Measurements from ENCODE around the gene NT5DC3.

The NT5DC3 gene

DNA sequence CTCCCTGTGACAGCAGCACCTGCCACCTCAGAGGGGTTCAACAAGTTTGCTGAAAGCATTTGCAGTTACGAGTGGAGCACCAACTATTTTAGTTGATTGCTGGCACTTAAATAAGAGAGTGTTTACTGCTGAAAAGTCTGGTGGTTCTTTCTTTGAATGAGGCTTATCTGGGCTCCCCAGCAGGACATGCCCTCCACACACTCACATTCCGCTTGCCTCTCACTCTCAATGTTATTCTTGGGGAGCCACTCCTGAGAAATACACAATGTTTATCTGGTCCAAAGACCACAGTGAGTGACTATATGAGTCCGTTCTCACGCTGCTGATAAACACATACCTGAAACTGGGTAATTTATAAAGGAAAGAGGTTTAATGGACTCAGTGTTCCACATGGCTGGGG lies 31.9 kb downstream of the NT5DC3 start:
- no peak for DNase-seq (ENCODE audit: low read depth)

GRCh38 chr12:103808239-103808880 lies 32.7 kb downstream of the NT5DC3 start:
- no peak for DNase-seq (ENCODE audit: low read depth)

- no peak for DNase-seq (ENCODE audit: low read depth)
Observed at GRCh38 chr12:103807561-103808238, 33.3 kb downstream of the NT5DC3 start.

DNA sequence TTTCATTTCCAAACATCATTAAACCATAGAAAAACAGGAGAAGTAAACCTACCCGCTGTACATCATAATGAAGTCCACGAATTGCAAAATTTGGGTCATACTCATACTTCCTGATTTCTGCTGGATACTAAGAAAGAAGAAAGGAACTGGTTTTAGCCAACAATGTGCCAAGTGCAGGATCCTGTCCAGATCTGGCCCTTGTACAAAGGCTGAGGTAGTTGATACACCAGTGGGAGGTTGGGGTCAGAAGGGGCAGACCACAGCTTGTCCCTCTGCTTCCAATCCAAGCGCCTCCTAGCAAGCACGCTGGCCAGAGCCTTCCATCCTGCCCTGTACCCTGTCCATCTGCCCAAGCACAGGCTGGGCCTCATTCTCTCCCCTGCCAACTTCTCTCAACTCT lies 34.2 kb downstream of the NT5DC3 start:
- no peak for DNase-seq (ENCODE audit: low read depth)

- no peak for DNase-seq (ENCODE audit: low read depth)
Observed at GRCh38 chr12:103805655-103806360, 35.2 kb downstream of the NT5DC3 start.

DNA sequence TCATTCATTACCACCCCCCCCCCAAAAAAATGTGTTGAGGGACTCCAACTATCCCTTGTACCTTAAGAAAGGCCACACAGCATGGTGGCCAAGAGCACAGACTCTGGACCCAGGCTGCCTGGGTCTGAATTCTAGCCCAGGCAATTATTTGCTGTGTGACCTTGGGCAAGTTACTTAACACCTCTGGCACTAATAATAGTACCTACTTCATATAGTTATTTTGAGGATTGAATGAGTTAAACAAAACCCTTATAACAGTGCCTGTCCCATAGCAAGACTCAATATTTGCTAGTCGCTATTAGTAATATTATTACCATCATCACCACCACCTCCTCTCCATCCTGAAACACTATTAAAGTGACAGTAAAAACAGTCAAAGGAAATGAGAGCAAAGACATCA lies 37.2 kb downstream of the NT5DC3 start:
- DNase-seq (ENCODE audit: low read depth) = no peak

DNA sequence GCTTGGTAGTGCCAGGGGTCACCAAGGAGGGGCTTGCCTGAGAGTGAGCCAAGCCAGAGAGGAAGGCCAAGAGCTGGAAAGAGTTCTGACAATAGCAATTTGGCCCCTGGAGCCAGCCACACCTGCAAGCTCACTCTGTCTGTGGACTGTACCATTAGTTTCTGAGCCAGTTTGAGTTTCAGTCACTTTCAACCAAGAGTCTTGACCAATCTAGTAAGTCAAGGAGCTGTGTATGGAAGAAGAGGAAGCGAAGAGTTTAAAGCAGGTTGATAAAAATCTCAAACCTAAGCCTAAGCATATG lies 38.5 kb downstream of the NT5DC3 start:
- no peak for DNase-seq (ENCODE audit: low read depth)

GRCh38 chr12:103801709-103802585 lies 39.1 kb downstream of the NT5DC3 start:
- DNase-seq (ENCODE audit: low read depth) = no peak

DNA sequence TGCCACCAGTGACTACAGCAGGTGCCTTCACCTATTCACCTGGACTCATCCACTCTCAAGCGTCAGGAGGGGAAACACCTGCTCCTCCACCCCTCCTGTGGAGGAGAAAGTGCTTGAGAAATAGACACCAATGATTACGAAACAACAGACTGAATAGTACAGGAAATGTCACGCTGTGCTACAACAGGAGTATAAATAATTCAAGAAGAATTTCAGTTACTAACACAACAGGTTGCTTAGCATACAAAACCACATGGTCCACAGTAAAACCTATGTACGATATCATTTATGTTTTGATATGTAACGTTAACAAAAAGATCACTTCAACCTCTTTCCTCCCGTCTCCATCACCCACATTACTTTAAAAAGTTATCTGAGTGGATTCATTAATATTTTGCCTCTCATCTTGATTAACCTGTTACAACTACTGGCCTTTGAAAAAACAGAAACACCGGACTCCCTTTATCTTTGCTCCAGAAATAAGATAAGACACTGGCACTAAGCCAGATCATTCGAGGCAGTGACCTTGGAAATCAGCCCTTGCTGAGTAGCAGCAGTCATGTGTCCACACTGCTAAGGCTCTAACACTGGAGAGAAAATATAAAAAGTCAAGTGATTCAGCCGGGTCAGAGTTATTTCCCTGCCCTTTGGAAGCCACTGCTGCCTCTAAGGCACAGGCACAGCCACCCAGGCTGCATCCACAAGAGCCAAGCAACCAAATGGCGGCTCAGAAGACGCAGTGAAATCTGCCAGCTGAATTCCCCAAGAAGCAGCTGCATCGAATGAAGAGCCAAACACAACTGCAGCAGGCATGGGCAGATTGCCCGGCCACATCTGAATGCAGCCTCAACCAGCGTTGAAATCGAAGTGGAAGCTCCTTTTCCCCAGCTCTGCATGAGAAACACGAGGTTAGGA lies 40.9 kb downstream of the NT5DC3 start:
- DNase-seq (ENCODE audit: low read depth) = no peak

DNA sequence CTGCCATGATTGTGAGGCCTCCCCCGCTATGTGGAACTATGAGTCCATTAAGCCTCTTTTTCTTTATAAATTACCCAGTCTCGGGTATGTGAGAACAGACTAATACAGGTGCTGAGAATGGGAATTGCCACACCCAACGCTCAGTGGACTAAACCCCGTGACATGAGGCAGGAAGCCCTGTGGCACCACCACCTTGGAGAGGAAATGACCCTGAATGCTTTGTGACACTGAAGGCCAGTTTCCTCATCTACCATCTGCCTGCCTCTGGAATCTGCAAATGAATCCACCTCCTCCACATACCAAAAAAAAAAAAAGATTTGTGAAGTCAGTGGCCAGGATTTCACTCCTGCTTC lies 41.6 kb downstream of the NT5DC3 start:
- DNase-seq (ENCODE audit: low read depth) = no peak

DNA sequence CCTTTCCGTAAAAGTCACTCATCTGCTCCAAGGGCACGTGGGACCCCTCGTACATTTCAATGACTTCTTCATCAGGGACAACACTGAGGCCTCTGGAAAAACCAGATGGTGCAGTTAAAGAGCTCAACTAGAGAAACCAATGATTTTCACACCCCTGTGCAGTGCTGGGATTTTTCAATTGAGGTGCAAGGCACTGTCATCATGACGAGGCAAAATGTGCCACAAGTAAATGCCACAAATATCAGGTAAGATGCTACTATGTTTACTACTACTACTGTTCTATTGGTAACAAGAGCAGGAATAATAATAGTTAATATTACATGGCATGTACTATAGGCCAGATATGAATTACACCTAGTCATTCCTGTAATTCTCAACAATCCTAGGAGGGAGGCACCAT lies 42.4 kb downstream of the NT5DC3 start:
- no peak for DNase-seq (ENCODE audit: low read depth)

DNA sequence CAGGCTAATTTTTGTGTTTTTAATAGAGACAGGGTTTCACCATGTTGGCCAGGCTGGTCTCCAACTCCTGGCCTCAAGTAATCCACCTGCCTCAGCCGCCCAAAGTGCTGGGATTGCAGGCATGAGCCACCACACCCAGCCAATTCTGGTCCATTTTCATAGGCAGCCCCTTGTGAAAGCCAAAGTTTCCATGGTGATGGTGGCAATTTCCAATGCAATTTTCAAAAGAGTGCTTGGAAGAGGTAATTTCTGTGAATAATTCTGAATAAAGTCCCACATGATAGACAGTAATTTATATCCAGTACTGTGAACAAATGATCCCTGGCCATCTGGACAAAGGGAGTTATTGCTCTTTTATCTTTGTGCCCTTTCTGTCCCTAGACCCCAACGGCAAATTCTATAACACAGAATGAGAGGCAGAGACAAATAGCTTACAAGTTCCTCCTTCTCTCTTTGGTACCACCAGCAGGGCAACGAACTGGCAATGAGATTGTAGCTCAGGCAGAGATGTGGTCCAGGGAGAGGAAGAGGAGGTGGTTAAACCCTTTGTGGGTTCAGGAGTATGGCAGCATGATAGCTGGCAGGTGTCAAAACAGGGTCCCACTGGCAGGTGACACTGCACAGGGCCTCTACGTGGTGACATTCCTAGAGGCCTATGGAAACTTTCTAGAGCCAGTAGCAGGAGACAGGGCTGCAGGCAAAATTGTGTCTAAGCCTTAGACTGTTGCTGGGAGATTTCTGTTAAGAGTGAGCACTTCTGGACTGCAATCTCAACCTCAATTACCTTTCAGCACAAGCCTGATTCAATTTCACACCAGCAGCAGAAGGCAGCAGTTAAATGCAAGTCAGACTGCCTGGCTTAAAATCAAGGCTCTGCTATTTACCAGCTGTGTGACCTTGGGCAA lies 46.5 kb downstream of the NT5DC3 start:
- DNase-seq (ENCODE audit: low read depth) = no peak

- no peak for DNase-seq (ENCODE audit: low read depth)
Observed at GRCh38 chr12:103793512-103794045, 47.5 kb downstream of the NT5DC3 start.

DNA sequence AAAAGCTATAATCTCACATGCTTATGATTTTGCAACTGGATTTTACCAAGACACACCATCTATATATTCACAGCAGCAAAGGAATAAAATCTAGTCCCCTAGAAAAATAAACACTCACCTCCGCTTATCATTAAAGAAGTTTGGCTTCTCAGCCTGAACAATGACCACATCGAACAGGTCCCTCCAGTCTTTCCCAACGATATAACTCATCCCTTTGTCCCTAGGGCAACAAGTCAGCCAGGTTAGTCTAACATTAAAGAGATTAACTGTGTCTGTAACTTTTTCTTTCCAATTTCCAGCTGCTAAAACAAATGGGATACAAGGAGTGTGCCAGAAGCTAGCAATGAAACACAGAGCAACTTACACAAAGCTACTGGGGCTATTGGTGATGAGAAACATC lies 48.0 kb downstream of the NT5DC3 start:
- no peak for DNase-seq (ENCODE audit: low read depth)

DNA sequence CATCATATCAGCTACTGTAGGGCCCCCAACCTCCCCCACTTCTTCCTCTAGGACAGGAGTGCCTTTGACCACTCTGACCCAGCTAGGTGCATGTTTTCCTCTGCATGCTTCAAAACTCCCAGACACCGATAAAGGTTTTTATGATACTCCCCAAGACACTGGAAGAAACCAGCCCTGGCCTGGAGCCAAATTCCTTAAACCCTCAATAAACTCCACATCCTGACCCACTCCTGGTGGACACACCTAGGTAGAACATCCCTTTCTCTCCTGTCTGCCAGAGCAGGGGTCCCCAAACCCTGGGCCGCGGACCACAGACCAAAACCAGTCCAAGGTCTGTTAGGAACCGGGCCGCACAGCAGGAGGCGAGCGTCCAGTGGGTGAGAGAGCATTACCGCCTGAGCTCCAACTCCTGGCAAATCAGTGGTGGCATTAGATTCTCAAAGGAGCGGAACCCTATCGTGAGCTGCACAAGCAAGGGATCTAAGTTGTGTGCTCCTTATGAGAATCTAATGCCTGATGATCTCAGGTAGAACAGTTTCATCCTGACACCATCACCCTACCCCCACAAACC lies 49.6 kb downstream of the NT5DC3 start:
- DNase-seq (ENCODE audit: low read depth) = no peak

DNA sequence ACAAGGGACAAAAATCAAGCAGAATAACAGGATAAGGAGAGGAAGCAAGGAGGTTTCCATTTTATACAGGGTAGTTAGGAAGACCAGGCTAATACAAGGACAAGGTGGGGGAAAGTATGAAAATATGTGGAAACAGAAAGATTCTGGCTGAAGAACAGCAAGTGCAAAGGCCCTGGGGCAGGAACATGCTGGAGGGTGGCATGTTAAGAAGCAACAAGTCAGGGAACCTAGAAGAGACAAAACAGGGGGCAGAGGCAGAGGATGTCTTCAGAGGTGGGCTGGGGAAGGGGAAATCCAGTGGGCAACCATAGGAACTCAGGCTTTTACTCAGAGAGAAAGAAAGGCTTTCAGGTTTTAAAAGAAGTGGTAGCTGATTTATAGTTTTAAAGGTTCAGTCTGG lies 54.8 kb downstream of the NT5DC3 start:
- DNase-seq (ENCODE audit: low read depth) = no peak

DNA sequence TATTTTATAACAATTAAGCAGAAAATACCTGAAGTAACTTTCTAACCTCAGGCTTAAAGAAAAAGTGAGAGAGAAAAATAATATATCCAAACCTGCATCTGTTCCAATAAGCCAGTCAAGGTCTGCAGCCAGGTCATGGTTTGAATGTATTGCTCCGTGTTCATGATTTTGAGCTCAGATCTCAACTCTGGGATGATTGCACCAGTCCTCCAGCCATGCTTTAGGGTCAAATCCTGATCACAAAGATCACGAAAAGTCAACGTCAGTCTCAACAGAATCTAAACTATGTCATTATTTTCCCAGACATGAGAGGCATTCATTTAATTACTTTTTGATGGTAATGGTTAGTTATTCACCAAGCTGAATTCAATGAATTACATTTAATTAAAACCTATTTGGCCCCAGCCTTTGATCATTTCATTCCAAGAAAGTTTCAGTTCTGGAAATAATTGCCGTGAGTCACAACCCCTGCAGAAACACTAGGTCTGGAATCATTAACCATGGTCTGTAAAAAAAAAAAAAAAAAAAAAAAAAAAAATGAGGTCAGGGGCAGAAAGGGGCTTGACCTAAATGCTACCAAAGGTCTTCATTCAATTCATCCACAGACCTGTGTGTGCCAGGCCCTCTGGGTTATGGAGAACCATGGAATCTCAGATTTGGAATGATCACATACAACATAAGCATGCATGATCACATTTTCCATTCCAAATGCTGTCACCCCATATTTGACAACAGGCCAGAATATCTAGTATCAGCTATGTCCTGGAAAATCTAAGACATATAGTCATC lies 55.6 kb downstream of the NT5DC3 start:
- DNase-seq (ENCODE audit: low read depth) = no peak

DNA sequence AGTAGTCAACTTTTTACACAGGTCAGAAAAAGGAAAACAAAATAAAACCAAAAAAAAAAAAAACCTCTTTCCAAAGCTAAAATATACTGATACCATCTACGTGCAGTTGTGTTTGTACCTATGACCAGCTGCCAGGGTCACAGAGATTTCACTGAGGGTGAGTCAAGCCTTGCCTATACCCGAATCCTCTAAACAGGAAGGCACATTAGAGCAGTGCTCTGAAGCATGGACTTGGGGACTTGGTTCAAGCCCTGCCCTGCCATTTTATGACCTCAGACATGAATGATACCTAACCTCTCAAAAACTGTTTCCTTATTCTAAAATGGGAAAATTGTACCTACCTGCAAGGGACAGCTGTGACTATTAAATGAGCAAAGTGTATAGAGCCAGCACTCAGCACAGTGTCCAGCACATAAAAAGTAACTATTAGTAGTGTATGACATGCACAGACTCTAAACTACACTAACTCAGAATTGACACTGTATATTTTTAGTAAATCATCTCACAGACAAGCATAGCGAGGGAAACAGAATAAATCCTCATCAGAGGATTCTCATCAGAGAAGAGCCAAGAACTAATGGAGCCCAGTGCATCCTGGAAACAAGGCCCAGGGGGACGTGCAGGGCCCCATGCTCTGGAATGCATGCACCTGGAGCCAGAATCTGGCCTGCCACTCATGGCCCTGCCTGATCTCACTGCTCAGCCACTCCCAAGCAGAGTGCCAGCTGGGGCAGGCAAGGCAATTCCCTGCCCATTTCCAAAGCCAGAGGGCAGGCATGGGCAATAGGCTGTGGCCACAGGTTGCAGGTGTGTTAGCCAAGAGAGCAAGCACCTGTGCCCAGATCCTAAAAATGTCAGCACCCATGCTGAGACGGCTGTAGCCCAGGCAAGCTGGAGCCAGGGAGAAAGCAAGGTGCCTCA lies 57.0 kb downstream of the NT5DC3 start:
- no peak for DNase-seq (ENCODE audit: low read depth)
